Panc1 (cell line): Measurements from ENCODE around the gene PTPMT1.

ENCODE experiments used
- CTCF ChIP-seq: fragments of 450-650 bp; IDR thresholded peaks from 2 replicates; pipeline ENCODE4 v1.5.1; 2017; ENCODE audit warnings: mild to moderate bottlenecking
- POLR2AphosphoS5 ChIP-seq: IDR thresholded peaks from 2 replicates; pipeline ENCODE4 v1.6.1; 2012; ENCODE audit warnings: mild to moderate bottlenecking, low read depth, low read length, moderate library complexity
- REST ChIP-seq, 2 experiments: IDR thresholded peaks; 2 replicates each; pipeline ENCODE4 v1.6.1; 2011 to 2012; ENCODE audit warnings: low read depth in 2 of 2, control low read depth in 1 of 2, low read length in 1 of 2, mild to moderate bottlenecking in 1 of 2, moderate library complexity in 1 of 2; ENCODE audit not compliant: insufficient read depth in 1 of 2
- SIN3A ChIP-seq: IDR thresholded peaks from 2 replicates; pipeline ENCODE4 v1.6.1; 2012; ENCODE audit warnings: low read depth, mild to moderate bottlenecking, low read length, moderate library complexity, borderline replicate concordance; ENCODE audit not compliant: insufficient read depth

GRCh38 chr11:47529951-47530350 lies 35.4 kb upstream of the PTPMT1 start:
- TF ChIP-seq CTCF, result no peak
- no peak for TF ChIP-seq REST (IDR thresholded peaks at IDR 0.05; ENCODE audit: insufficient read depth in 1 of 2, low read depth in 2 of 2, low read length in 1 of 2)
- no peak for TF ChIP-seq POLR2AphosphoS5
- no peak for TF ChIP-seq SIN3A
